Endothelial cell of hepatic sinusoid (primary cell): ENCODE results near the gene MAP3K9.
"Not testable (repeated sequence)": the region's sequence is repeated elsewhere in the genome, so short reads cannot be mapped to it uniquely, and the experiment has no call there.

Experiments
- in situ Hi-C: cut with HindIII; loops from 2 replicates; pipeline ENCODE4 v1.10.0; 2017; ENCODE audit warnings: low sequenced_read_pairs

Gene MAP3K9

GRCh38 chr14:70809225-70810219 lies at the start of gene MAP3K9:
MAP3K9 (minus strand) TSS chr14:70809513; CDS start chr14:70809171, 342 bp downstream.
- in situ Hi-C loops: no loop called here

DNA sequence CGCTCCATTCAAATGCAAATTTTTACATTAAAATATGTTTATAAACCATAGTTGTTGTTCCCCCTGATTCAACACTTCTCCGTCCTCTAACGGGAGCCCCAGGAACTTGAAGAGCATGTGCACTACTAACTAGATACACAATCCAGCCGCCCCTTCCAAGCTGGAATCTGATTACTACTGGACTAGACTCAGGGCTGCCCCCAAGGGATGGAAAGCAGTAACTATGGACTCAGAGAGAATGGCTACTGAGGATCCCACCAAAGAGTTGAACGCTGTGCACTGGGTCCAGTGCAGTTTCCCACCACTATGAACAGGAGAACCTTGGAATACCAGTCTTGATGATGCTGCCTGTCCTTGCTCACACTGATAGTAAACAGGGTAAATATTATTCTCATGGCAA lies 49.3 kb upstream of the MAP3K9 start:
- in situ Hi-C loops: loop anchor here (5.0 kb wide), 1 partner anchor 36 kb away; no protein-coding TSS in a partner anchor

- in situ Hi-C loops: loop anchor here (5.0 kb wide), 1 partner anchor 35 kb away; no protein-coding TSS in a partner anchor
Observed at GRCh38 chr14:70857496-70857890, 48.2 kb upstream of the MAP3K9 start.

- in situ Hi-C loops: loop anchor here (5.0 kb wide), 1 partner anchor 35 kb away; no protein-coding TSS in a partner anchor
Observed at GRCh38 chr14:70856851-70857495, 47.7 kb upstream of the MAP3K9 start.

GRCh38 chr14:70855486-70855885 lies 46.2 kb upstream of the MAP3K9 start:
- in situ Hi-C loops: loop anchor here (5.0 kb wide), 1 partner anchor 33 kb away; no protein-coding TSS in a partner anchor

- in situ Hi-C loops: not testable (repeated sequence)
Observed at GRCh38 chr14:70853658-70854057, 44.3 kb upstream of the MAP3K9 start.

- in situ Hi-C loops: no loop called here
Observed at GRCh38 chr14:70847406-70848090, 38.2 kb upstream of the MAP3K9 start.

DNA sequence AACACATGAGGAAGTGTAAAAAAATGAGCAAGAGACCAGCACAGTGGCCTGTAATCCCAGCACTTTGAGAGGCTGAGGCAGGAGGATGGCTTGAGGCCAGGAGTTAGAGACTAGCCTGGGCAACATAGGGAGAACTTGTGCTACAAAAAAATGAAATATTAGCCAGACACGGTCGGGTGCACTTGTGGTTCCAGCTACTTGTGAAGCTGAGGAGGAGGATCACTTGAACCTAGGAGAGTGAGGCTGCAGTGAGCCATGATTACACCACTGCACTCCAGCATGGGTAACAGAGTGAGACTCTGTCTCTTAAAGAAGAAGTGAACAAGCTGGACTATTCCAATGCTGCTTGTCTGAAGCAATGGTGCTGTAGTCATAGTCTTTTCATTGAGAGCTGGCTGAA lies 36.3 kb upstream of the MAP3K9 start:
- in situ Hi-C loops: no loop called here

- in situ Hi-C loops: no loop called here
Observed at GRCh38 chr14:70842851-70843462, 33.6 kb upstream of the MAP3K9 start.

GRCh38 chr14:70838076-70838475 lies 28.8 kb upstream of the MAP3K9 start:
- in situ Hi-C loops: no loop called here

DNA sequence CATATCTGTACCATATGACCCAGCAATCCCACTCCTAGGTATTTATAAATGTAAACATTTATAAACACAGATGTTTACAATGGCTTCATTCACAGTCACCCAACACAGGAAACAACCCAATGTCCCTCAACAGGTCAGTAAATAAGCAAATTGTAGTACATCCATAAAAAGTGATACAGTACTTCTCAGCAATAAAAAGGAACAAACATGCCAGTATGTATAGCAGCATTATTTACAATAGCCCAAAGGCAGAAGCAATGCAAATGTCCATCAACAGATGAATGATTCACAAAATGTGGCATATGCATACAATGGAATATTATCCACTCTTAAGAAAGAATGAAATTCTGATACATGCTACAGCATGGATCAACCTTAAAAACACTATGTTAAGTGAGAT lies 27.6 kb upstream of the MAP3K9 start:
- in situ Hi-C loops: no loop called here

- in situ Hi-C loops: no loop called here
Observed at GRCh38 chr14:70833884-70834283, 24.6 kb upstream of the MAP3K9 start.

- in situ Hi-C loops: no loop called here
Observed at GRCh38 chr14:70832561-70833305, 23.4 kb upstream of the MAP3K9 start.

GRCh38 chr14:70830998-70831781 lies 21.9 kb upstream of the MAP3K9 start:
- in situ Hi-C loops: no loop called here

- in situ Hi-C loops: no loop called here
Observed at GRCh38 chr14:70828188-70828587, 18.9 kb upstream of the MAP3K9 start.

DNA sequence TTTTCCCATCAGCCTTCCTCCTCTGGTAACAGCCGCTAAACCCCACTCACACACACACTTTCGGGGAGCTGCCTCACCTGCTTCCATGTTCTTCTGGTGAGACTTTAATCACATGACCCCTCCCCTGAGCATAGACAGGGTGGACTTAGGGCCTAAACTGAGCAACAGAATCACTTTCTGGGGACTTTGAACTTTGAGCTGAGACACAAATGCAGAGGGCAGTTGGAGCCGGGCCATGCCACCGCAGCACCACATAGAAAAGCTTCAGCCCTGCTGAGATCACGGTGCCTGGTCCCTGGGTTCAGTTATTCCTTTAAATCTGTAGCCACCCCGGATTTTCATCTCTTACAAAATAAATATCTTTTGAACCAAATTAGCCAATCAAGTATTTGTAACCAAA lies 18.4 kb upstream of the MAP3K9 start:
- in situ Hi-C loops: no loop called here

GRCh38 chr14:70827347-70827746 lies 18.0 kb upstream of the MAP3K9 start:
- in situ Hi-C loops: no loop called here

GRCh38 chr14:70823281-70823680 lies 14.0 kb upstream of the MAP3K9 start:
- in situ Hi-C loops: loop anchor here (5.0 kb wide), 1 partner anchor 34 kb away; no protein-coding TSS in a partner anchor
